Measurements from ENCODE around the gene MTG2.

The MTG2 gene

GRCh38 chr20:62235777-62236157, 52.9 kb downstream of the MTG2 start:
- H3K4me3 ChIP-seq (replicated peaks in 1 of 2; ENCODE audit: low read depth in 2 of 2, low read length in 2 of 2), result no peak overlapping the region
- no peak for TF ChIP-seq CTCF (IDR thresholded peaks at IDR 0.05; ENCODE audit: low read depth, low read length)
- no peak for DNase-seq (ENCODE audit: low read depth in 2 of 2)

- H3K4me3 ChIP-seq (replicated peaks in 1 of 2; ENCODE audit: low read depth in 2 of 2, low read length in 2 of 2), result no peak overlapping the region
- no peak for TF ChIP-seq CTCF (IDR thresholded peaks at IDR 0.05; ENCODE audit: low read depth, low read length)
Observed at GRCh38 chr20:62236200-62236599, 53.4 kb downstream of the MTG2 start.

GRCh38 chr20:62236766-62237513, 54.1 kb downstream of the MTG2 start:
- no peak overlapping the region for H3K4me3 ChIP-seq (replicated peaks in 1 of 2; ENCODE audit: low read depth in 2 of 2, low read length in 2 of 2)
- no peak for TF ChIP-seq CTCF (IDR thresholded peaks at IDR 0.05; ENCODE audit: low read depth, low read length)

More at GRCh38 chr20:62236200-62236599, 53.4 kb downstream of the MTG2 start:
- no peak for DNase-seq (ENCODE audit: low read depth in 2 of 2)

GRCh38 chr20:62237514-62237800, 54.6 kb downstream of the MTG2 start:
- no peak for TF ChIP-seq CTCF (IDR thresholded peaks at IDR 0.05; ENCODE audit: low read depth, low read length)
- no peak overlapping the region for H3K4me3 ChIP-seq (replicated peaks in 1 of 2; ENCODE audit: low read depth in 2 of 2, low read length in 2 of 2)
- DNase-seq (ENCODE audit: low read depth in 2 of 2), result no peak

More at GRCh38 chr20:62236766-62237513, 54.1 kb downstream of the MTG2 start:
- DNase-seq (ENCODE audit: low read depth in 2 of 2), result no peak

- peak within 1 kb of the TSS; percentile 60 to 68 for H3K4me3 ChIP-seq (replicated peaks in 1 of 2; ENCODE audit: low read depth in 2 of 2, low read length in 2 of 2)
- TF ChIP-seq CTCF (IDR thresholded peaks at IDR 0.05; ENCODE audit: low read depth, low read length), result no peak
- DNase-seq (ENCODE audit: low read depth in 2 of 2), result peak; percentile 98
Observed at GRCh38 chr20:62237801-62238568, 55.2 kb downstream of the MTG2 start, which contains the start of gene OSBPL2. Gene OSBPL2 (plus strand): TSS chr20:62238521. CDS start chr20:62256185, 17,664 bp downstream.

- TF ChIP-seq CTCF (IDR thresholded peaks at IDR 0.05; ENCODE audit: low read depth, low read length), result no peak
- peak in 1 of 2 donors; percentile 13 for DNase-seq (ENCODE audit: low read depth in 2 of 2)
- H3K4me3 ChIP-seq (replicated peaks in 1 of 2; ENCODE audit: low read depth in 2 of 2, low read length in 2 of 2), result peak overlapping the region; percentile 60 to 68
Observed at GRCh38 chr20:62238569-62239277, 55.9 kb downstream of the MTG2 start.

All from cardiac fibroblast (primary cell).